ENCODE measurements around the gene SAFB.
"Not testable (repeated sequence)": the region's sequence is repeated elsewhere in the genome, so short reads cannot be mapped to it uniquely, and the experiment has no call there.

GRCh38 chr19:5688262-5688881 lies 65.5 kb downstream of the SAFB start:
- not testable (repeated sequence) for TF ChIP-seq EZH2 (IDR thresholded peaks at IDR 0.05); POLR2AphosphoS5 (IDR thresholded peaks at IDR 0.05; ENCODE audit: borderline replicate concordance, low read depth, low read length); FOXP2 (optimal IDR thresholded peaks at IDR 0.05; ENCODE audit: control extremely low read depth, extremely low read length, insufficient read depth)
